ENCODE results near the gene LRRC39.

DNA sequence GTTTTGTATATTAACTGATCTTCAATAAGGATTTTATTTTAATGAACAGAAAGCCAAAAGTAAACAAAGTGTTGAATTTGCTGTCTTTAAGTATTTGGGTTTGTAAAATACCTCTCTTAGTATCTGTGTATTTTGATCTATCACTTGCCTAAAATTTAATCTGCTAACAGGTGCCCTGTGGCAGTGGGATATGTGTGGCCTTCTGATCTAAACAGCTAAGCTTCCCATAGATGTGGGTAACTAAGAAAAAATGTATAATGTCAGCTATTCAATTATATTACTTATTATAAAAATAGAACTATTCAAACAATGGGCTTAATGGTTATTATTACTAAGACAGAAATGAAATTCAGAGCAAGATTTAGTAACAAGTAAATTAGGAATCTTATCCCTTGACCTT lies 15.2 kb downstream of the LRRC39 start:
- no peak for TF ChIP-seq POLR2A (IDR thresholded peaks at IDR 0.05)
- no peak for TF ChIP-seq CTCF (IDR thresholded peaks at IDR 0.05)
- TF ChIP-seq EP300 (IDR thresholded peaks at IDR 0.05) = no peak

Measured in tibial nerve (tissue), 4 donors.